H1 (cell line): ENCODE data around the gene PRDM10. TPM values are rescaled to one million over a fixed set of nuclear protein-coding genes. Genes with fewer than 3 reads are reported as not detected.

Source experiments
- CTCF ChIA-PET: fragments of 300-600 bp; sonication (Branson Sonifier 250); formaldehyde crosslinking; loops from one replicate; lab custom pipeline; 2021; ENCODE audit not compliant: partially characterized antibody; lab: Charles Lee
- POLR2A ChIA-PET: fragments of 300-600 bp; sonication (Branson Sonifier 250); formaldehyde crosslinking; loops from one replicate; lab custom pipeline; 2021; ENCODE audit warnings: inconsistent platforms; ENCODE audit not compliant: partially characterized antibody; lab: Charles Lee
- DNase-seq, 2 experiments: peaks; one replicate each; pipeline versions ENCODE4 v3.0.0 to v3.0.0-alpha.2; 2010 to 2022; ENCODE audit warnings: low spot score in 2 of 2, low read depth in 1 of 2, mixed read lengths in 1 of 2
- FAIRE-seq: peaks from 2 replicates; lab custom pipeline; 2011; peaks lifted over from hg19 to GRCh38; lab: Jason Lieb, UNC
- H2AFZ ChIP-seq: 2 replicates; pipeline ENCODE4 v1.8.1; 2012; ENCODE audit warnings: low read length, inconsistent platforms
- H2AK5ac ChIP-seq: 2 replicates; pipeline ENCODE4 v1.6.1; 2013; ENCODE audit warnings: low read depth, low read length
- H2BK120ac ChIP-seq: replicated peaks from 2 replicates; pipeline ENCODE3; 2013; ENCODE audit warnings: low read depth, low read length, inconsistent platforms
- H2BK12ac ChIP-seq: 2 replicates; pipeline ENCODE4 v1.6.1; 2013; ENCODE audit warnings: low read depth, low read length
- H2BK15ac ChIP-seq: 2 replicates; pipeline ENCODE4 v1.6.1; 2013; ENCODE audit warnings: low read length
- H2BK20ac ChIP-seq: 2 replicates; pipeline ENCODE4 v1.6.1; 2013; ENCODE audit warnings: low read length
- H2BK5ac ChIP-seq: 2 replicates; pipeline ENCODE4 v1.6.1; 2013; ENCODE audit warnings: low read depth, low read length
- H3K14ac ChIP-seq: 2 replicates; pipeline ENCODE4 v1.6.1; 2013; ENCODE audit warnings: inconsistent platforms; ENCODE audit not compliant: insufficient read length
- H3K18ac ChIP-seq: 2 replicates; pipeline ENCODE4 v1.6.1; 2013; ENCODE audit warnings: low read length; ENCODE audit errors: extremely low read depth
- H3K23ac ChIP-seq: 2 replicates; pipeline ENCODE4 v1.6.1; 2013; ENCODE audit warnings: inconsistent platforms; ENCODE audit not compliant: insufficient read length
- H3K23me2 ChIP-seq: 2 replicates; pipeline ENCODE4 v1.6.1; 2013; ENCODE audit warnings: low read depth, low read length
- H3K27ac ChIP-seq: 2 replicates; pipeline ENCODE4 v1.6.1; 2011; ENCODE audit warnings: low read depth, low read length, inconsistent platforms
- H3K27me3 ChIP-seq, 4 experiments: replicated peaks in 1 of 4; 1 replicate in 1 of 4; 2 replicates in 3 of 4; pipeline versions ENCODE4 v1.6.1 to v1.8.1; 2011 to 2013; ENCODE audit warnings: low read length in 3 of 4, mild to moderate bottlenecking in 3 of 4, inconsistent platforms in 2 of 4, mixed read lengths in 2 of 4, moderate library complexity in 1 of 4; ENCODE audit not compliant: control insufficient read depth in 3 of 4, insufficient read depth in 3 of 4; ENCODE audit errors: extremely low read depth in 1 of 4
- H3K36me3 ChIP-seq, 4 experiments: 2 replicates each; pipeline versions ENCODE4 v1.6.1 to v1.8.1; 2011 to 2013; ENCODE audit warnings: mild to moderate bottlenecking in 4 of 4, low read length in 3 of 4, moderate library complexity in 2 of 4, control low read depth in 1 of 4, inconsistent platforms in 1 of 4; ENCODE audit not compliant: insufficient read depth in 4 of 4, control insufficient read depth in 2 of 4
- H3K4ac ChIP-seq: replicated peaks from 2 replicates; pipeline ENCODE3; 2013; ENCODE audit warnings: low read length, low read depth, mixed read lengths, inconsistent platforms; ENCODE audit not compliant: insufficient read length
- H3K4me1 ChIP-seq, 4 experiments: replicated peaks in 1 of 4; 1 replicate in 1 of 4; 2 replicates in 3 of 4; pipeline versions ENCODE4 v1.6.1 to v1.8.1; 2011 to 2013; ENCODE audit warnings: low read length in 3 of 4, inconsistent platforms in 2 of 4, mixed read lengths in 1 of 4; ENCODE audit not compliant: insufficient read depth in 4 of 4, control insufficient read depth in 3 of 4
- H3K4me2 ChIP-seq, 2 experiments: 2 replicates each; pipeline versions ENCODE4 v1.6.1 to v1.8.1; 2011 to 2013; ENCODE audit warnings: low read depth in 2 of 2, low read length in 2 of 2, control low read depth in 1 of 2, inconsistent platforms in 1 of 2, mild to moderate bottlenecking in 1 of 2; ENCODE audit not compliant: insufficient read depth in 1 of 2
- H3K4me3 ChIP-seq, 4 experiments: fragments of 200-600, 300-600 bp in 1 of 4; sonication (generic), shearing (Covaris generic), sonication (Bioruptor Twin) in 1 of 4; 2 replicates each; pipeline versions ENCODE4 v1.5.1 to v1.8.1; 2011 to 2016; ENCODE audit warnings: low read length in 4 of 4, low read depth in 3 of 4, control low read depth in 2 of 4, inconsistent platforms in 2 of 4, mild to moderate bottlenecking in 2 of 4, mixed read lengths in 1 of 4, moderate library complexity in 1 of 4; ENCODE audit not compliant: insufficient read depth in 2 of 4; ENCODE audit errors: extremely low read depth in 1 of 4
- H3K56ac ChIP-seq: replicated peaks from 2 replicates; pipeline ENCODE3; 2013; ENCODE audit warnings: low read depth, mild to moderate bottlenecking, mixed read lengths, low read length, inconsistent platforms; ENCODE audit not compliant: insufficient read length
- H3K79me1 ChIP-seq: 2 replicates; pipeline ENCODE4 v1.6.1; 2013; ENCODE audit warnings: low read depth, low read length, control low read depth
- H3K79me2 ChIP-seq, 2 experiments: 2 replicates each; pipeline versions ENCODE4 v1.6.1 to v1.8.1; 2012 to 2013; ENCODE audit warnings: low read length in 2 of 2, mild to moderate bottlenecking in 2 of 2, inconsistent platforms in 1 of 2; ENCODE audit not compliant: insufficient read depth in 2 of 2, control insufficient read depth in 1 of 2
- H3K9ac ChIP-seq, 4 experiments: replicated peaks in 1 of 4; 1 replicate in 1 of 4; 2 replicates in 3 of 4; pipeline versions ENCODE4 v1.6.1 to v1.8.1; 2011 to 2013; ENCODE audit warnings: low read depth in 3 of 4, low read length in 3 of 4, control low read depth in 2 of 4, mild to moderate bottlenecking in 2 of 4, moderate library complexity in 2 of 4, inconsistent platforms in 1 of 4; ENCODE audit errors: extremely low read depth in 1 of 4
- H3K9me3 ChIP-seq, 2 experiments: 2 replicates each; pipeline versions ENCODE4 v1.6.1 to v1.8.1; 2012 to 2013; ENCODE audit warnings: mild to moderate bottlenecking in 2 of 2, moderate library complexity in 2 of 2, control low read depth in 1 of 2, inconsistent platforms in 1 of 2, low read depth in 1 of 2, low read length in 1 of 2, mixed read lengths in 1 of 2; ENCODE audit not compliant: insufficient read depth in 2 of 2
- H4K20me1 ChIP-seq, 2 experiments: replicated peaks in 1 of 2; 2 replicates each; pipeline versions ENCODE3 to v1.8.1; 2011 to 2013; ENCODE audit warnings: inconsistent platforms in 2 of 2, low read length in 2 of 2, mild to moderate bottlenecking in 1 of 2; ENCODE audit not compliant: insufficient read depth in 2 of 2, control insufficient read depth in 1 of 2
- H4K5ac ChIP-seq: 2 replicates; pipeline ENCODE4 v1.6.1; 2013; ENCODE audit warnings: low read length, low read depth, mixed read lengths, inconsistent platforms; ENCODE audit not compliant: insufficient read length
- H4K8ac ChIP-seq: 2 replicates; pipeline ENCODE4 v1.8.0; 2013; ENCODE audit warnings: mild to moderate bottlenecking, moderate library complexity, low read length, inconsistent platforms; ENCODE audit not compliant: insufficient read depth; ENCODE audit errors: extremely low read depth
- H4K91ac ChIP-seq: replicated peaks from 2 replicates; pipeline ENCODE3; 2013; ENCODE audit warnings: low read length, mixed read lengths, inconsistent platforms; ENCODE audit not compliant: insufficient read length
- ASH2L ChIP-seq: fragments of 200-600, 300-600 bp; sonication (generic); IDR thresholded peaks from one replicate; pipeline ENCODE4 v1.7.1; 2017; ENCODE audit warnings: low read length
- CHD1 ChIP-seq: IDR thresholded peaks from 2 replicates; pipeline ENCODE4 v1.6.1; 2012; ENCODE audit warnings: low read depth, low read length, improper control_type of control experiment
- EP300 ChIP-seq, 2 experiments: IDR thresholded peaks; 1 replicate in 1 of 2; 2 replicates in 1 of 2; pipeline ENCODE4 v1.6.1; 2011 to 2012; ENCODE audit warnings: low read depth in 2 of 2, low read length in 2 of 2, mild to moderate bottlenecking in 2 of 2, borderline replicate concordance in 1 of 2, inconsistent platforms in 1 of 2, moderate library complexity in 1 of 2
- PHF8 ChIP-seq: fragments of 200-600 bp; sonication (generic); conservative IDR thresholded peaks from 2 replicates; pipeline ENCODE4 v1.7.1; 2012; ENCODE audit warnings: low read depth, mild to moderate bottlenecking, inconsistent platforms, low read length, moderate library complexity
- SIN3A ChIP-seq, 2 experiments: IDR thresholded peaks in 1 of 2; conservative IDR thresholded peaks in 1 of 2; 2 replicates each; pipeline ENCODE4 v1.6.1; 2011 to 2012; ENCODE audit warnings: low read length in 2 of 2, improper control_type of control experiment in 1 of 2, low read depth in 1 of 2, mild to moderate bottlenecking in 1 of 2
- SUZ12 ChIP-seq: fragments of 200-600 bp; sonication (generic); IDR thresholded peaks from 2 replicates; pipeline ENCODE4 v1.6.1; 2012; ENCODE audit warnings: mild to moderate bottlenecking, inconsistent platforms, low read length, moderate library complexity, mixed read lengths
- TBP ChIP-seq: IDR thresholded peaks from 2 replicates; pipeline ENCODE4 v1.6.1; 2011; ENCODE audit warnings: low read depth, low read length, improper control_type of control experiment
- WGBS, 2 experiments: shearing (Covaris generic) in 1 of 2; methylation state at CpG; one replicate each; pipeline versions ENCODE4 v1.1.6 to v1.1.7; 2013 to 2015; ENCODE audit warnings: low lambda C conversion rate in 2 of 2, mixed read lengths in 2 of 2, inconsistent platforms in 1 of 2, low coverage in 1 of 2, missing lambda C conversion rate in 1 of 2; ENCODE audit not compliant: insufficient replicate concordance in 2 of 2, insufficient coverage in 1 of 2, insufficient read length in 1 of 2; ENCODE audit errors: extremely low coverage in 1 of 2, missing lambda C conversion rate in 1 of 2; 5-methylcytosine and 5-hydroxymethylcytosine counted together
- polyA plus RNA-seq, 7 experiments: library from polyadenylated mRNA; depleted of rRNA in 3 of 7; stranded (reverse) in 5 of 7; unstranded in 2 of 7; fragments of >200 nt in 5 of 7; fragments of 200-250 nt in 2 of 7; gene quantifications; 1 replicate in 5 of 7; 2 replicates in 1 of 7; 4 replicates in 1 of 7; pipeline versions ENCODE4 v1.2.1 to v1.2.3, GENCODE V29; 2011 to 2013; ENCODE audit warnings: missing spikeins in 2 of 7, mixed read lengths in 2 of 7
- total RNA-seq: library from RNA; stranded (reverse); fragmentation: NEBNext Ultra II Directional; extraction: Animal tissue kit (Norgen Biotek cat#: 25700); gene quantifications from 2 replicates; pipeline ENCODE4 v1.2.1, GENCODE V29; 2021

Gene PRDM10
- total and polyA plus RNA-seq, 2 of the 8 experiments (the other 6 are each of a cell fraction or from before 2014, with no cell fraction given), result 15.5 to 19.2 TPM

GRCh38 chr11:130047141-130047540 lies 44.5 kb upstream of the PRDM10 start:
- Histone ChIP-seq H2BK5ac (no peak overlapping the region), H3K23me2 (no peaks in the 10 kb centered on the region), H3K27ac (no peak overlapping the region), H3K4me1 (peaks cover 0 to 2% (median 0%) of the 10 kb centered on the region in 4 experiments; a peak in 1 of 7 replicates), H3K23ac (no peak overlapping the region), H2BK12ac (no peak overlapping the region), H2BK120ac (no peak overlapping the region), H4K20me1 (no peaks in the 10 kb centered on the region), H3K36me3 (no peaks in the 10 kb centered on the region), H3K27me3 (no peaks in the 10 kb centered on the region), H3K4ac (no peak overlapping the region), H4K91ac (no peak overlapping the region), H3K18ac (no peak overlapping the region), H3K14ac (no peak overlapping the region), H2AFZ (no peak overlapping the region), H4K8ac (no peak overlapping the region), H4K5ac (no peak overlapping the region), H3K79me2 (no peaks in the 10 kb centered on the region), H3K4me2 (no peak overlapping the region), H3K9ac (no peak overlapping the region), H2BK20ac (no peak overlapping the region), H3K9me3 (peaks cover 0 to 15% of the 10 kb centered on the region in 2 experiments; a peak in 1 of 4 replicates), H3K4me3 (no peak overlapping the region), H3K79me1 (no peaks in the 10 kb centered on the region), H2BK15ac (no peak overlapping the region), H3K56ac (no peak overlapping the region), H2AK5ac (no peak overlapping the region)
- no peak for DNase-seq
- CTCF ChIA-PET, result interaction anchor here (1.1 kb wide), 1 partner anchor 8 kb away, joined by 3 read pairs; no protein-coding TSS in a partner anchor
- 86% methylated on average over 1 of the region's 1 CpG; no CpG with 5 or more reads in 1 of the 2 experiments for WGBS, 2 experiments
- no peak for FAIRE-seq
- no peak for TF ChIP-seq ASH2L
- TF ChIP-seq PHF8, result no peak
- no peak for TF ChIP-seq TBP
- TF ChIP-seq CHD1, result no peak
- TF ChIP-seq SIN3A (conservative IDR thresholded peaks at IDR 0.05 in 1 of 2, IDR thresholded peaks at IDR 0.05 in 1 of 2; ENCODE audit: low read depth in 1 of 2, low read length in 2 of 2), result no peak
- TF ChIP-seq EP300 (IDR thresholded peaks at IDR 0.05; ENCODE audit: borderline replicate concordance in 1 of 2, low read depth in 2 of 2, low read length in 2 of 2), result no peak
- no peak for TF ChIP-seq SUZ12
- POLR2A ChIA-PET, result no interaction called here
